Measurements from ENCODE around the gene NF2. TPM values are rescaled to one million over a fixed set of nuclear protein-coding genes. Genes with fewer than 3 reads are reported as not detected.
"Not testable (repeated sequence)": the region's sequence is repeated elsewhere in the genome, so short reads cannot be mapped to it uniquely, and the experiment has no call there.

The NF2 gene
- total and polyA plus RNA-seq, 10 of the 15 experiments (the other 5 are each of a cell fraction or from before 2014, with no cell fraction given) = 2.2 to 49.8 (median 22.5) TPM

DNA sequence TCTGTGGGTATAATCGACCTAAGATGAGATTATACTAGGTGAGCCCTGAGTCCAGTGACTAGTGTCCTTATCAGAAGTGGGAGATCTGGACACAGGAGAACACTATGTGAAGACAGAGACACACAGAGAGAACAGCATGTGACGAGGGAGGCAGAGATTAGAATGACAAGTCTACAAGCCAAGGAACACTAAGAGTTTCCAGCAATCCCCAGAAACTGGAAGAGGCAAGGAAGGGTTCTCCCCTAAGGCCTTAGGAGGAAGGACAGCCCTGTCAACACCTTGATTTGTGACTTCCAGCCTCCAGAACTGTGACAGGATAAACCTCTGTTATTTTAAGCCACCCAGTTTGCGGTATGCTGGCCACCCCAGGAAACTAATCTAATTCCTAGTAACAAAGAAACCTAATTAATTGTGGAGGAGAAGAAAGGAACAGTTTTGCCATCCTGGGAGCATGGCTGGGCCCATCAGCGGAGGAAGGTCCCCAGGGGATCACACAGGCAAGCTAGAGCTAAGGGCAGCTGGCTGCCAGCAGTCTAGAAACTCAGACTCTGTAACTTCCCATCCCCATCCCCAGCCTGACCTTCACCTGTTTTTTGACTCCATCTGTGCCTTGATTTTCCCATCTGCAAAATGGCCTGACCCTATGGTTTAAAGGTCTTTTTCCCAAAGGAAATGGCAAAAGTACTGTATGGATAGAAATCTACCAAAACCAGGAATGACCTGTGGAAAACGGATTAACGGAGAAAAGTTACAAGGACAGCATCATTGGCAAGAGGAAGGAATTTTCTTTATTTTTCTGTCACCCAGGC lies 39.6 kb upstream of the NF2 start (continued):
- TF ChIP-seq, protein P1, sequence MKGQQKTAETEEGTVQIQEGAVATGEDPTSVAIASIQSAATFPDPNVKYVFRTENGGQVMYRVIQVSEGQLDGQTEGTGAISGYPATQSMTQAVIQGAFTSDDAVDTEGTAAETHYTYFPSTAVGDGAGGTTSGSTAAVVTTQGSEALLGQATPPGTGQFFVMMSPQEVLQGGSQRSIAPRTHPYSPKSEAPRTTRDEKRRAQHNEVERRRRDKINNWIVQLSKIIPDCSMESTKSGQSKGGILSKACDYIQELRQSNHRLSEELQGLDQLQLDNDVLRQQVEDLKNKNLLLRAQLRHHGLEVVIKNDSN (IDR thresholded peaks at IDR 0.05; ENCODE audit: borderline replicate concordance, extremely low read length, insufficient read depth, low read depth, low read length) = no peak
- TF ChIP-seq GABPA (IDR thresholded peaks at IDR 0.05; ENCODE audit: low read depth) = no peak
- TF ChIP-seq NR2C2 (IDR thresholded peaks at IDR 0.05; ENCODE audit: borderline replicate concordance, control insufficient read depth, insufficient read length, low read depth) = no peak
- no peak for TF ChIP-seq MYC (IDR thresholded peaks at IDR 0.05; ENCODE audit: insufficient read depth, insufficient read length, insufficient replicate concordance, low read length, severe bottlenecking)
- no peak for TF ChIP-seq TCF7 (IDR thresholded peaks at IDR 0.05; ENCODE audit: borderline replicate concordance)
- TF ChIP-seq, protein P2, sequence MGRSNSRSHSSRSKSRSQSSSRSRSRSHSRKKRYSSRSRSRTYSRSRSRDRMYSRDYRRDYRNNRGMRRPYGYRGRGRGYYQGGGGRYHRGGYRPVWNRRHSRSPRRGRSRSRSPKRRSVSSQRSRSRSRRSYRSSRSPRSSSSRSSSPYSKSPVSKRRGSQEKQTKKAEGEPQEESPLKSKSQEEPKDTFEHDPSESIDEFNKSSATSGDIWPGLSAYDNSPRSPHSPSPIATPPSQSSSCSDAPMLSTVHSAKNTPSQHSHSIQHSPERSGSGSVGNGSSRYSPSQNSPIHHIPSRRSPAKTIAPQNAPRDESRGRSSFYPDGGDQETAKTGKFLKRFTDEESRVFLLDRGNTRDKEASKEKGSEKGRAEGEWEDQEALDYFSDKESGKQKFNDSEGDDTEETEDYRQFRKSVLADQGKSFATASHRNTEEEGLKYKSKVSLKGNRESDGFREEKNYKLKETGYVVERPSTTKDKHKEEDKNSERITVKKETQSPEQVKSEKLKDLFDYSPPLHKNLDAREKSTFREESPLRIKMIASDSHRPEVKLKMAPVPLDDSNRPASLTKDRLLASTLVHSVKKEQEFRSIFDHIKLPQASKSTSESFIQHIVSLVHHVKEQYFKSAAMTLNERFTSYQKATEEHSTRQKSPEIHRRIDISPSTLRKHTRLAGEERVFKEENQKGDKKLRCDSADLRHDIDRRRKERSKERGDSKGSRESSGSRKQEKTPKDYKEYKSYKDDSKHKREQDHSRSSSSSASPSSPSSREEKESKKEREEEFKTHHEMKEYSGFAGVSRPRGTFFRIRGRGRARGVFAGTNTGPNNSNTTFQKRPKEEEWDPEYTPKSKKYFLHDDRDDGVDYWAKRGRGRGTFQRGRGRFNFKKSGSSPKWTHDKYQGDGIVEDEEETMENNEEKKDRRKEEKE (IDR thresholded peaks at IDR 0.05) = no peak
- TF ChIP-seq ZNF274 (IDR thresholded peaks at IDR 0.05; ENCODE audit: insufficient read depth, insufficient read length) = no peak
- no peak for TF ChIP-seq CEBPB (IDR thresholded peaks at IDR 0.05; ENCODE audit: borderline replicate concordance in 1 of 2, low read depth in 2 of 2, low read length in 2 of 2)
- no peak for TF ChIP-seq SMARCA5 (IDR thresholded peaks at IDR 0.05)
- no peak for TF ChIP-seq RB1 (IDR thresholded peaks at IDR 0.05; ENCODE audit: borderline replicate concordance)
- TF ChIP-seq, protein P3, sequence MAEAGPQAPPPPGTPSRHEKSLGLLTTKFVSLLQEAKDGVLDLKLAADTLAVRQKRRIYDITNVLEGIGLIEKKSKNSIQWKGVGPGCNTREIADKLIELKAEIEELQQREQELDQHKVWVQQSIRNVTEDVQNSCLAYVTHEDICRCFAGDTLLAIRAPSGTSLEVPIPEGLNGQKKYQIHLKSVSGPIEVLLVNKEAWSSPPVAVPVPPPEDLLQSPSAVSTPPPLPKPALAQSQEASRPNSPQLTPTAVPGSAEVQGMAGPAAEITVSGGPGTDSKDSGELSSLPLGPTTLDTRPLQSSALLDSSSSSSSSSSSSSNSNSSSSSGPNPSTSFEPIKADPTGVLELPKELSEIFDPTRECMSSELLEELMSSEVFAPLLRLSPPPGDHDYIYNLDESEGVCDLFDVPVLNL (IDR thresholded peaks at IDR 0.05; ENCODE audit: low read depth, low read length) = no peak

DNA sequence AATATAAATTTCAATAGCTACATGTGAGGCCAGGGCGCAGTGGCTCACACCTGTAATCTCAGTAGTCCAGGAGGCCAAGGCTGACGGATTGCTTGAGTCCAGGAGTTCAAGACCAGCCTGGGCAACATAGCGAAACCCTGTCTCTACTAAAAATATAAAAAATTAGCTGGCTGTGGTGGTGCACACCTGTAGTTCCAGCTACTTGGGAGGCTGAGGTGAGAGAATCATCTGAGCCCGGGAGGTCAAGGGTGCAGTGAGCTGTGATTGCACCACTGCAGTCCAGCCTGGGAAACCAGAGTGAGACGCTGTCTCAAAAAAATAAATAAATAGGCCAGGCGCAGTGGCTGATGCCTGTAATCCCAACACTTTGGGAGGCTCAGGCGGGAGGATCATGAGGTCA lies 36.9 kb upstream of the NF2 start:
- WGBS (ENCODE audit: insufficient coverage, insufficient replicate concordance, low lambda C conversion rate, missing lambda C conversion rate) = 97% methylated on average over 7 of the region's 7 CpGs
- H3K9ac ChIP-seq (ENCODE audit: control insufficient read depth, insufficient read depth, low read length); H3K36me3 ChIP-seq (ENCODE audit: control insufficient read depth in 2 of 2, insufficient read depth in 2 of 2, low read length in 1 of 2); H3K27me3 ChIP-seq (replicated peaks in 1 of 2; ENCODE audit: control insufficient read depth in 2 of 2, insufficient read depth in 2 of 2, low read length in 1 of 2); H3K9me3 ChIP-seq (replicated peaks; ENCODE audit: control insufficient read depth, insufficient read depth, low read length); H3K4me3 ChIP-seq; H2AFZ ChIP-seq (ENCODE audit: control insufficient read depth, low read depth, low read length); ATAC-seq; H3K4me1 ChIP-seq (ENCODE audit: control insufficient read depth, insufficient read depth, low read length); H4K20me1 ChIP-seq (ENCODE audit: control insufficient read depth, insufficient read depth); intact Hi-C loops (cut with micrococcal nuclease; ENCODE audit: unreplicated experiment); DNase-seq (ENCODE audit: low read depth, low spot score); RAD21 ChIA-PET (ENCODE audit: unreplicated experiment); in situ Hi-C loops (cut with MboI); H3K4me2 ChIP-seq (ENCODE audit: control insufficient read depth, insufficient read depth); H3K27ac ChIP-seq (ENCODE audit: control insufficient read depth, insufficient read depth); FAIRE-seq; H3K79me2 ChIP-seq (ENCODE audit: control insufficient read depth, insufficient read depth, low read length); BruUV-seq (replicated peaks): not testable (repeated sequence)
- ChIA-PET CTCF (interaction anchor here (0.7 to 1.2 kb wide), 2 partner anchors 13 to 24 kb away, joined by 3 to 7 read pairs; partner anchors contain the start of gene THOC5), POLR2A (interaction anchor here (0.6 to 1.5 kb wide), 2 partner anchors 12 kb away, joined by 3 to 5 read pairs; partner anchors contain the start of gene THOC5), SMC1A (ENCODE audit: uncharacterized antibody, unreplicated experiment) (interaction anchor here (0.7 kb wide), 1 partner anchor 21 kb away, joined by 3 read pairs; no protein-coding TSS in a partner anchor)

All from GM12878 (cell line).